Natural killer cell treated with Interleukin-12 subunit alpha and Interleukin-12 subunit beta and Interleukin-15 and Interleukin-18, amount 100 ng/mL, for 72 hours (primary cell): ENCODE measurements around the gene SUSD1. TPM values are rescaled to one million over a fixed set of nuclear protein-coding genes. Genes with fewer than 3 reads are reported as not detected.

ENCODE experiments used
- ATAC-seq, 2 donors: fragments of 150-1000 bp; cut with Tn5 transposase in 1 of 2; sonication (Bioruptor Pico), chemical (Tn5 transposase) in 1 of 2; 2 replicates each; pipeline ENCODE4 v1.10.0; 2021
- DNase-seq: peaks from one replicate; pipeline ENCODE4 v3.0.0; 2022; ENCODE audit warnings: low spot score
- H3K27ac Mint-ChIP-seq, 2 donors: 1 replicate in 1 of 2; 2 replicates in 1 of 2; pipeline ENCODE4 v1.8.0; 2022; ENCODE audit warnings: mixed read lengths in 2 of 2, mild to moderate bottlenecking in 1 of 2, moderate library complexity in 1 of 2
- H3K27me3 Mint-ChIP-seq, 2 donors: 1 replicate in 1 of 2; 2 replicates in 1 of 2; pipeline ENCODE4 v1.8.0; 2022; ENCODE audit warnings: mixed read lengths in 2 of 2
- H3K36me3 Mint-ChIP-seq: one replicate; pipeline ENCODE4 v1.8.0; 2022; ENCODE audit warnings: mixed read lengths
- H3K4me1 Mint-ChIP-seq, 2 donors: 1 replicate in 1 of 2; 2 replicates in 1 of 2; pipeline ENCODE4 v1.8.0; 2022; ENCODE audit warnings: low read depth in 2 of 2, mixed read lengths in 2 of 2, mild to moderate bottlenecking in 1 of 2
- H3K4me3 Mint-ChIP-seq: one replicate; pipeline ENCODE4 v1.8.0; 2022; ENCODE audit warnings: mixed read lengths
- H3K9me3 Mint-ChIP-seq: 2 replicates; pipeline ENCODE4 v1.8.0; 2022; ENCODE audit warnings: mixed read lengths
- total RNA-seq, 2 donors: library from RNA; stranded (reverse); gene quantifications; one replicate each; pipeline ENCODE4 v1.2.3, GENCODE V29; 2022

SUSD1 gene
- total RNA-seq, 2 donors from 2014 or later = 20.0 to 23.4 TPM

DNA sequence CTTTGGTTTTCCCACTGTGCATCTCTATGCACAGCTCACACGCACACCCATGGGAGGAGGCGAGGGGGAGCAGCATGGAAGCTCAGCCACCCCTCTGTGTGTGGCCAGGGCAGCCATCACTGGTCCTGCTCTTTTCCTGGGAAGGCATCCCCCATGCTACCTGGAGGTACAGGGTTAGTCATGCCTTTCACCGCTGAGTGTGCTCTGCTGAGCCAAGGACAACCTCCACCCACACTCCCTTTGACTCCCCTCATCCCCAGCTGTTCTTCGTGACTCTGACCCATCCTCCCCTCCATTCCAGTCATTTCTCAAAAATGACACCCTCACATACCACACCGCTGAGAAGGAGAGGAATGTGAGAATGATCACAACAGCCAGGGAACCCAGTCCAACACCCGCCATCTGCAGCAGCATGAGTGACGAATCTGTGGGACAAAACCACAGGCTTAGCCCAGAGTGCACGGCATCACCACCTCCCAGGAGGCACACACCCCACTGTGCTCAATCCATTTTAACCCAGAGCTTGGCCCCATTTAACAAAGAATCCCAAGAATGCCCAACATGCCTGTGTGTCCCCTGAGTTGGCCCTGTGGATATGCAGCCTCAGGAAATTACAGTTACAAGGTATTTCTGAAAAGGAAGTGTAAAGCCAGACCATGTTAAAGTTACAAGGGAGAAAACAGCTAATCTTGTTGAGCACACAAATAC lies 133.4 kb downstream of the SUSD1 start:
- Mint-ChIP-seq H3K36me3 (peaks cover 8% of the 10 kb centered on the region), H3K4me1 (peaks cover 29 to 30% of the 10 kb centered on the region in 2 donors), H3K9me3 (no peaks in the 10 kb centered on the region), H3K27me3 (no peaks in the 10 kb centered on the region), H3K4me3 (no peak overlapping the region), H3K27ac (peak overlapping the region in 1 of 2 donors; percentile 27)
- ATAC-seq (peak; percentile 57 to 63), DNase-seq (no peak)

DNA sequence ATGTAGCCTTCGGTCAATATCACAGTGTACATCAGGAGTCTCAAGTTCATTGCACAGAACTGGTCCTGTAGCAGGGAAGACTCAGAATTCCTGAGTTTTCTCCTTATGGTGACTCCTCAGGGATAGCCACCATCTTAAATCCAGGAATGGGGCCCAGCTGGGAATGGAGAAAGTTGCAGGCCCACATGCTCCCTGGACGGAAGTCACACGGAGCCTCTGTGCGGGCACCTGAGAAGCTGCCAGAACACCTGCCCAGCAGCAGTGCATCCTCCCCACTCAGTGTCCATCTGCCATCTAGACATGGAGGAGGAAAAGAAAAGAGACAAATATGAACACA lies 133.9 kb downstream of the SUSD1 start:
- H3K27me3 Mint-ChIP-seq = no peaks in the 10 kb centered on the region
- peaks cover 29 to 30% of the 10 kb centered on the region in 2 donors for H3K4me1 Mint-ChIP-seq
- peaks cover 8% of the 10 kb centered on the region for H3K36me3 Mint-ChIP-seq
- no peaks in the 10 kb centered on the region for H3K9me3 Mint-ChIP-seq
- no peak overlapping the region for H3K4me3 Mint-ChIP-seq
- DNase-seq (no peak), ATAC-seq (no peak)
- no peak overlapping the region for H3K27ac Mint-ChIP-seq

DNA sequence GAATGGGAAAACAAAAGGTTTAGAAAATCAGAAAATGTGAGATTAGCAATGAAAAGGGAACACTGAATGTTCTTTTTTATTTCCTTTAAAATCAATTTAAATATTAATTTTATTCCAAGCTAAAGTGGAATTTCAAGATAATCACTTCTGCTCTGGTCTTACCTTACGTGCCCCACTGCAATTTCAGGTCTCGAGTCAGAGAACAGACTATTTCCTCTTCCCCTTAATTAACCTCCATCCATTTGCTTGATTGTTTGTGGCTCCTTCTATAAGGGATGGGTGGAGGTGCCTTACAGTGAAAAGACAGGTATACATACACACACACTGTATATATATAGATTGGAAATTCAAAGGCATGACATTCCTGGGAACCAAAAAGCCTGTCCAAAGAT lies 137.1 kb downstream of the SUSD1 start:
- peaks cover 8% of the 10 kb centered on the region for H3K36me3 Mint-ChIP-seq
- no peak for DNase-seq
- H3K27ac Mint-ChIP-seq = peak overlapping the region; percentile 71 to 74
- H3K4me3 Mint-ChIP-seq = peak overlapping the region; percentile 56
- no peaks in the 10 kb centered on the region for H3K27me3 Mint-ChIP-seq
- H3K9me3 Mint-ChIP-seq = no peaks in the 10 kb centered on the region
- ATAC-seq = no peak
- peaks cover 50 to 53% of the 10 kb centered on the region in 2 donors for H3K4me1 Mint-ChIP-seq

DNA sequence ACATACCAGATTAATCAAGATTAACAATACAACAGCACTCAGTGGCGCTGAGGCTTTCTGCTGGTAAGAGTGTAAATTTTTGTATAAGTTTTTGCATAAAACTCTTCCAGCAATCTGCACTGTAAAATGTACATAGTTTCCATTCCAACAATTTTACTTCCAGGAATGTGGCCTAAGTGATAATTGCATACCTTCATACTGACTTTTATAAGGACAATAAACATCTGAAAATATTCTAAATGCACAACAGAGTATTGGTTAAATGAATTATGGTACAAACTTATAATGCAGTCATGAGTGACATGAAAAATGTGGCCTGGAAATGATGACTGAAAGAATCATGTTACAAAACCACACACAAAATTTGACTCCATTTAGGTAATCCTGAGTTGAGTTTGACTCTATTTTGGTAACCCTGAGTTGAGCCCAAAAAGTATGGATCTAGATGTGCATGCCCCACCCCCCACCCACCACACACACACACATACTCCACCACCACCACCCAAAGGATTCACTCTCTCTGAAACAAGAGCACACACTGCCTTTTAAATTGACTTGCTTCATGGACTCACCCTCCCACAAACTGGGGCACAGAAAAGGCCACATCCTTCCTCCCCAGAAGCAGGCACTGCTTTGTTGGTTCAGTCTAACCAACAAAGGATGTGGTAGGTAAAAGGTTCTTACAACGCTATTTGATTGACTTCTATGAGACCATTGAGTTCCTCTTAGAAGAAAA lies 137.6 kb downstream of the SUSD1 start:
- Mint-ChIP-seq H3K36me3 (peaks cover 8% of the 10 kb centered on the region), H3K4me1 (peaks cover 52 to 53% of the 10 kb centered on the region in 2 donors), H3K27me3 (no peaks in the 10 kb centered on the region), H3K9me3 (no peaks in the 10 kb centered on the region), H3K4me3 (peak overlapping the region; percentile 56), H3K27ac (peak overlapping the region; percentile 71 to 74)
- ATAC-seq = peak; percentile 91 to 94
- peak; percentile 82 for DNase-seq

DNA sequence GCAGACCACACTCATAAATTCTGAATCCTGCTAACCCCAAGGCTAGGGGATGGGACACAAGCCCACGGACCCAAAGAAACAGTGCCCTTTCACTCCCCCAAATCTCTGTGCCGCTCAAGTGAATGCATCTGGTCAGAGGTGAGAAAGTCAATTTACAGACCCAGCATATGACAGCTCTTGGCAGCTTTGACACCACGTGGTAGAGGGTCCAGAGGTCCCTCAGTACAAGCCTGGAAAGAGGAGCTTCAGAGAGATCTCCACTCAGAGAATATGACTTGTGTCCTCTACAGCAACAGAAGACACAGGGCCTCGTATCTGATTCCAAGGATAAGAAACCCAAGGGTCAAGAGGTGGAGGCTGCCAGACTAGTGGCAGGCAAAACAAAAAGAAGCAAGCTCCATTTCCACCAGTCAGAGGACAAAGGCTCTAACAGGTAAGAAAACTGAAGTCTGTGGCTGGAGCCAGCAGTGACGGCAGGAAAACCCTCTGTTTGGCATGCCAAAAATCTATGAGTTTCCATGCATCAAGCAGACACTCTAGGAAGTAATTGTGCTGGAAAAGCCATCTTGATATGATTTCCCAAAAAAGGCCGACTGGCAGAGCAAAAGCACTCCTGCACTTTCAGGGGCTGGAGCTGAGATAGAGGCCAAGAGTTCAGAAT lies 139.8 kb downstream of the SUSD1 start:
- Mint-ChIP-seq H3K27me3 (no peaks in the 10 kb centered on the region), H3K9me3 (no peaks in the 10 kb centered on the region), H3K36me3 (peaks cover 2% of the 10 kb centered on the region), H3K4me3 (peak overlapping the region; percentile 6), H3K4me1 (peaks cover 51 to 54% of the 10 kb centered on the region in 2 donors), H3K27ac (peak overlapping the region; percentile 35 to 73)
- no peak for ATAC-seq
- DNase-seq = no peak

DNA sequence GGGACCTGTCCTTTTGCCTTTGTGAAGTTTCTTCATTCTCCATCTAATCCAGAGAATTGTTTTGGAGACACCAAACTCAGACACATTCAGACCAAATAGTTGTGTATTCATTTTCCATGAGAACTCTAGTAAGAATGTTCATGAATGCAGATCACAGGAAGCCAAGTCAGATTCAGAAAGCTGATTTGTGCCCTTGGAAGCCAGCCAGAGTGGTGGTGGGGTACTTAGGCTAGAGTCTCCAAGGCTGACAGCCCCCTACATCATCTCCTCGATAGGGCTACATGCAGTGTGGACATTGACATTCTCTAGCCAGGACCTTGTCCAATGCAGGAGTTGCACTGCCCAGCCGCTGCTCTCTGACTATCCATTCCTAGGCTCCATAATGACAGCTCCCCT lies 140.9 kb downstream of the SUSD1 start:
- H3K27ac Mint-ChIP-seq = peak overlapping the region in 1 of 2 donors; percentile 73
- H3K9me3 Mint-ChIP-seq = no peaks in the 10 kb centered on the region
- ATAC-seq (no peak), DNase-seq (no peak)
- peaks cover 53 to 62% of the 10 kb centered on the region in 2 donors for H3K4me1 Mint-ChIP-seq
- peaks cover 7% of the 10 kb centered on the region for H3K36me3 Mint-ChIP-seq
- H3K27me3 Mint-ChIP-seq = no peaks in the 10 kb centered on the region
- H3K4me3 Mint-ChIP-seq = no peak overlapping the region

DNA sequence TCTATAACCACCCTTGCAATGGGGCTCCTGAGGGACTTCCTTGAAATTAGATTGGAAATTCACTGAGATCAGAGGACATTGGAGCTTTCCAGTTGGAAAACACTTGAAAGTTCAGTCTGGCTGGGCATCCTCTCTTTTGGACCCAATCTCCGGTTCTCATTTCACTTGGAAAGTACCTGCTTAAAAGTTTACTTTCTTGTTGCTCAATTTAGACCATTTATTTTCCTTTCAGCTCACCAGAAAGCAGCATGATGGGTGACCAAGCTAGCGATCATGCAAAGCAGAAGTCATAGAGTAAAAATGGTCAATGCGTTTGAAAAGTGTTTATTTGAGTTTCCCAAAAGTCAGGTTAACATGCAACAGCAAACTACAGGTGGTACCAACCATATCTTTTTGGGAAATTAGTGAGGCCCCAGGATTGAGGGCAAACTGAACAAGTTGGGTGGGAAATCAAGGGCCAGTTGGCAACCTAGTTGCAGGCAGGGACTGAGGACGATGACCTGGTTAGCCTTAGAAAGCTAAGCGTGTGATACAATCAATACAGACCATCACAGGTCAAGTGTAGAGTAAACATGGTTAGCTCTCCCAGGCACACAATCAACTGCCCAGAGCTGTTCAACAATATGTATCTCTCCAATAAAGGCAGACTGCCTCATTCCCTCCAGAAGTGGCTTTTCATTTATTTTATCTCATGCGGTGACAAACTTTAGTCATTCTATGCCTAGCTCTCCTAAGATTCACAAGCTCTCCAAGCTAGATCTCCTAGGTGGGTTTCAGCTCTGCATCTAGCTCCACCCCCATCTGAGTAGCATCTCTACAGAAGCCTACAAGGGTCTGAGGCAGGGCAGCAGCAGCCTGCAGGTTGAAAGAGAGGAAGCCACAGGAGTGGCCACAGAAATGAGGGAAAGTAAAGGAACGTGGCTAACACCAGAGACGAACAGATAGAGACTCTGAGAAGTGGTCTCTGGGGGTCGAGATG lies 141.6 kb downstream of the SUSD1 start:
- no peak for ATAC-seq
- Mint-ChIP-seq H3K4me3 (no peak overlapping the region), H3K9me3 (no peaks in the 10 kb centered on the region), H3K36me3 (peaks cover 7% of the 10 kb centered on the region), H3K4me1 (peaks cover 56 to 65% of the 10 kb centered on the region in 2 donors), H3K27me3 (no peaks in the 10 kb centered on the region), H3K27ac (no peak overlapping the region)
- no peak for DNase-seq

DNA sequence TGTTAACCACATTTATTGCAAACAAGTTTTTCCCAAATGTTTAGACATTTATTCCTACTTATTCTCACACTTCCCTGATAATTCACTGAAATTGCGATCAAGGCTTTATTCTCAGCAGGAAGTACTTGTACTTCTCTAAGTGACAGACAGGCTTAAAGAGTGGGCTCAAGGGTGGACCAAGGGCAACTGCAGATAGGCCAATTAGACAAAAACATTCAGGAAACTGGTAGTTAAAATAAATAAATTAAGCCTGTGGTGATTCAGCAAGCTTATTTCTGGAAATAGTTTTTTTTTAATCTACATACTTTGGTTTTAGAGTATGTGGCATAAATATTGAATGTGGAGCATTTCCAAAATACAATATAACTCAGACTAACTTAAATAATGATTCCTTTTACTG lies 142.4 kb downstream of the SUSD1 start:
- DNase-seq (no peak), ATAC-seq (no peak)
- H3K27ac Mint-ChIP-seq = no peak overlapping the region
- no peaks in the 10 kb centered on the region for H3K27me3 Mint-ChIP-seq
- peaks cover 7% of the 10 kb centered on the region for H3K36me3 Mint-ChIP-seq
- no peak overlapping the region for H3K4me3 Mint-ChIP-seq
- no peaks in the 10 kb centered on the region for H3K9me3 Mint-ChIP-seq
- H3K4me1 Mint-ChIP-seq = peaks cover 55 to 67% of the 10 kb centered on the region in 2 donors

DNA sequence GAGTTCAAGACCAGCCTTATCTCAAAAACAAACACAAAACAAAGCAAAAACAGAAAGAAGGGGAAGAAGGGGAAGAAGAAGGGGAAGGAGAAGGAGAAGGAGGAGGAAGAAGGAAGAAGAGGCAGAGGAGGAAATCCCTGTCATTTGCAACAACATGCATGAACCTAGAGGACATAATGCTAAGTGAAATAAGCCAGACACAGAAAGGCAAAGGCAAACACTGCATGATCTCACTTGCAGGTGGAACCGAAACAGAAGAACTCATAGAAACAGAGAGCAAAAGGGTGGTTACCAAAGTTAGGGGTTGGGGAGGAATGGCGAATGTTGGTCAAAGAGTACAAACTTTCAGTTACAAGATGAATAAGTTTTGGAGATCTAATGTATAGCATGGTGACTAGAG lies 143.1 kb downstream of the SUSD1 start:
- H3K9me3 Mint-ChIP-seq = no peaks in the 10 kb centered on the region
- DNase-seq = no peak
- no peak for ATAC-seq
- no peaks in the 10 kb centered on the region for H3K27me3 Mint-ChIP-seq
- peaks cover 48 to 61% of the 10 kb centered on the region in 2 donors for H3K4me1 Mint-ChIP-seq
- no peak overlapping the region for H3K27ac Mint-ChIP-seq
- peaks cover 7% of the 10 kb centered on the region for H3K36me3 Mint-ChIP-seq
- H3K4me3 Mint-ChIP-seq = peak overlapping the region; percentile 43

DNA sequence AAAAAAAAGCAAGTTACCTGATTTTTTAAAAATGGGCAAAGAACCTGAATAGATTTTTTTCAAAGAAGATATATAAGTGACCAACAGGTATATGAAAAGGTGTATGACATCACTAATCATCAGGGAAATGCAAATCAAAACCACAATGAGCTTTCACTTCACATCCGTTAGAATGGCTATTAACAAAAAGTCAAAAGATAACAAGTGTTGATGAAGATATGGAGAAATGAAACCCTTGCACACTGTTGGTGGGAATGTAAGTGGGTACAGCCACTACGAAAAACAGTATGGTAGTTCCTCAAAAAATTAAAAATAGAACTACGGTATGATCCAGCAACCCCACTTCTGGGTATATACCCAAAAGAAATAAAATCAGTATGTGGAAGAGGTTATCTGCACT lies 143.7 kb downstream of the SUSD1 start:
- no peak overlapping the region for H3K4me3 Mint-ChIP-seq
- H3K4me1 Mint-ChIP-seq = peaks cover 46 to 58% of the 10 kb centered on the region in 2 donors
- DNase-seq (no peak), ATAC-seq (no peak)
- H3K9me3 Mint-ChIP-seq = no peaks in the 10 kb centered on the region
- H3K27me3 Mint-ChIP-seq = no peaks in the 10 kb centered on the region
- no peak overlapping the region for H3K27ac Mint-ChIP-seq
- peaks cover 7% of the 10 kb centered on the region for H3K36me3 Mint-ChIP-seq

DNA sequence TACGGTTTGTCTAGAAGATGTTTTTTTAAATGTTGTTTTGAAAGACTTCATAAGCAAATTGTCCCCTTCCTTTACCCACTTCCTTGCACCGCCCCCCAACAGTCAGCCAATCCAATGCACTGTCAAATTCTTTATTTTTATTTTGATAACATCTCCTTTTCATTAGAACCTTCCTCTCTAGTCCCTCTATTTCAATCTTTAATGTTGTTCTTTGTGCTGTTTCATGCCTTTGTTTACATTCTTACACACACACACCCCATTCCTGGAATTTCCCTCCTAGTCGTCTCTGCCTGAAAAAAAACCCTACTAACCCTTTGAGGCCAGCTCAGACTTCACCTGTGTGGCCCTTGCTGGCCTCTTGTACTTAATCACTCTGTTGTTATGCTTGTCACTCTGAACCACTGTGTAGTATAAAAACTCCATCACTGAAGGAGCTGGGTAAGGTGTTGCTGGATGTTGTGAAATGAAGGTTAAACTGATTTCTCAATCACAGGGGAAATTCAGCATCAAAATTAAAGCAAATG lies 145.1 kb downstream of the SUSD1 start:
- peak in 1 of 2 donors; percentile 69 for ATAC-seq
- H3K27me3 Mint-ChIP-seq = no peaks in the 10 kb centered on the region
- H3K9me3 Mint-ChIP-seq = no peaks in the 10 kb centered on the region
- peak overlapping the region; percentile 59 to 70 for H3K27ac Mint-ChIP-seq
- DNase-seq = no peak
- peaks cover 7% of the 10 kb centered on the region for H3K36me3 Mint-ChIP-seq
- H3K4me1 Mint-ChIP-seq = peaks cover 40 to 52% of the 10 kb centered on the region in 2 donors
- H3K4me3 Mint-ChIP-seq = peak overlapping the region; percentile 57

DNA sequence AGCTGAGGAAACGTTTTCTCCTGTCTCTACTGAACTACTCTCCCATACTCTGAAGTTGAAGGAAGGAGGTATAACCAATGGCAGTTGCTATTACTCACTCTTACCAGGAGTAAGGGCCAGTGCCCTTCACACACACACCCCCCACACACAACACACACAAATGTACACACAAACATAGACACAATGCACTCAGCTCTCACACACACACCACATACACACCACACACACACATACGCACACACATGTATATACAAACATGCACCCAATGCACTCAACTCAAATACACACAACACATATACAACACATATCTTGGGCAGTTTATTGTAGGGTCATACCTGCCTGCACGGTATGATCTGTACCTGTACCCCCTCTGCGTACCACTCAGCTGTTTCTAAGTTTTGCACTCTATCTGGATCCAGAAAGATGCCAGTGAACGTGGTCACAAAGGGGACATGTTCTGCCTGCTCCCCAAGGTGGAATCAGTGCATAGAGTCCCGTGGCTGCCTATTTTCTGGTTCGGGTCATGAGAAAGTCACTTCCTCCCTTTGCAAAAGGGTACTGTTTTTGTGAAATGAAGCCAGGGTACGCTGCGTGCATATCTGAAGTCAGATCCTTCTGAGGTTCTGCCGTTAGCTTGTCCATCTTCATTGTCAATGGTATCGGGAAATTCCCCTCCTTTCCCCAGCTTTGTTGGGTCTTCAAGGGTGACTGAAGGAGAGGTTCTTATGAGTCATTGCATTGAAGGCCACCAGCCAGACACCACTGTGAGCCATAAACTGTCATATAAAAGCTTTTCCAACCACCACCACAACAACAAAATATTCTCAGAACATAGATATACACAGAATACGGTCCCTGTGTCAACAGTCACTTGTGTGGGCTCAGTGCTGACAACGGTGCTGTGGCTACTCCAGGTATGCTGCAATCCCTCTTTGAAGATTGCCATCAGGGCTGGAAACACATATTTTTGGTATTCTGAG lies 146.6 kb downstream of the SUSD1 start:
- peaks cover 0 to under 1% of the 10 kb centered on the region in 2 donors for H3K27me3 Mint-ChIP-seq
- peak overlapping the region; percentile 0 to 46 for H3K27ac Mint-ChIP-seq
- H3K4me1 Mint-ChIP-seq = peaks cover 28 to 38% of the 10 kb centered on the region in 2 donors
- H3K36me3 Mint-ChIP-seq = peaks cover 7% of the 10 kb centered on the region
- H3K4me3 Mint-ChIP-seq = peak overlapping the region; percentile 35
- peak; percentile 92 to 93 for ATAC-seq
- peak; percentile 68 for DNase-seq
- H3K9me3 Mint-ChIP-seq = no peaks in the 10 kb centered on the region
